Natural killer cell (primary cell): ENCODE results near the gene BRI3. TPM values are rescaled to one million over a fixed set of nuclear protein-coding genes. Genes with fewer than 3 reads are reported as not detected.

Experiments used
- ATAC-seq, 3 donors: fragments of 150-1000 bp in 2 of 3; fragments of 200-7000 bp in 1 of 3; cut with Tn5 transposase; 1 replicate in 1 of 3; 2 replicates in 2 of 3; pipeline ENCODE4 v1.10.0; 2021; ENCODE audit warnings: mild to moderate bottlenecking in 2 of 3, moderate library complexity in 2 of 3
- DNase-seq, 2 donors: peaks; one replicate each; pipeline versions ENCODE4 v3.0.0 to v3.0.0-alpha.2; 2013 to 2021; ENCODE audit warnings: mixed read lengths in 1 of 2
- H3K27ac ChIP-seq: one replicate; pipeline ENCODE4 v1.5.1; 2013; ENCODE audit warnings: mild to moderate bottlenecking, low read length
- H3K27me3 ChIP-seq: one replicate; pipeline ENCODE4 v1.6.1; 2013; ENCODE audit warnings: low read length; ENCODE audit not compliant: control insufficient read depth, insufficient read depth
- H3K36me3 ChIP-seq: one replicate; pipeline ENCODE4 v1.6.1; 2013; ENCODE audit warnings: low read length; ENCODE audit not compliant: control insufficient read depth, insufficient read depth
- H3K4me1 ChIP-seq: one replicate; pipeline ENCODE4 v1.6.1; 2013; ENCODE audit warnings: low read length; ENCODE audit not compliant: control insufficient read depth, insufficient read depth
- H3K4me3 ChIP-seq: one replicate; pipeline ENCODE4 v1.5.1; 2013; ENCODE audit warnings: low read length
- H3K9me3 ChIP-seq: one replicate; pipeline ENCODE4 v1.6.1; 2013; ENCODE audit warnings: low read length; ENCODE audit not compliant: control insufficient read depth, insufficient read depth
- H3K27ac Mint-ChIP-seq, 2 donors: one replicate each; pipeline ENCODE4 v1.8.0; 2022; ENCODE audit warnings: mild to moderate bottlenecking in 2 of 2, mixed read lengths in 2 of 2, moderate library complexity in 1 of 2
- H3K27me3 Mint-ChIP-seq, 2 donors: one replicate each; pipeline ENCODE4 v1.8.0; 2022; ENCODE audit warnings: low read depth in 2 of 2, mixed read lengths in 2 of 2
- H3K36me3 Mint-ChIP-seq: one replicate; pipeline ENCODE4 v1.8.0; 2022; ENCODE audit warnings: mixed read lengths
- H3K4me1 Mint-ChIP-seq, 2 donors: one replicate each; pipeline ENCODE4 v1.8.0; 2022; ENCODE audit warnings: mixed read lengths in 2 of 2
- H3K4me3 Mint-ChIP-seq: one replicate; pipeline ENCODE4 v1.8.0; 2022; ENCODE audit warnings: mild to moderate bottlenecking, moderate library complexity, mixed read lengths
- H3K9me3 Mint-ChIP-seq, 2 donors: one replicate each; pipeline ENCODE4 v1.8.0; 2022; ENCODE audit warnings: mixed read lengths in 2 of 2
- CTCF ChIP-seq: fragments of 200-600 bp; IDR thresholded peaks from one replicate; pipeline ENCODE4 v1.8.0; 2022; ENCODE audit warnings: antibody characterized with exemption
- WGBS: methylation state at CpG from one replicate; pipeline ENCODE4 v1.1.7; 2013; ENCODE audit warnings: missing lambda C conversion rate; ENCODE audit not compliant: insufficient coverage; 5-methylcytosine and 5-hydroxymethylcytosine counted together
- intact Hi-C: fragments of 100-400 bp; cut with micrococcal nuclease; formaldehyde crosslinking; loops from one replicate; pipeline ENCODE4 v1.14.2; 2022
- total RNA-seq, 4 donors: library from RNA; stranded (reverse); fragments of 120-200 nt in 1 of 4; gene quantifications; one replicate each; pipeline versions ENCODE4 v1.2.3 to v1.2.4, GENCODE V29; 2013 to 2022

Gene BRI3
- total RNA-seq, 3 donors from 2014 or later (not counting 1 experiment from before 2014, with no cell fraction given): 81.9 to 97.1 (median 90.0) TPM

- H3K36me3 ChIP-seq: no peaks in the 10 kb centered on the region
- H3K4me1 ChIP-seq: peaks cover 23% of the 10 kb centered on the region
- no peaks in the 10 kb centered on the region for H3K9me3 ChIP-seq
- intact Hi-C loops: no loop called here
- H3K27ac Mint-ChIP-seq: no peak overlapping the region
- H3K27me3 ChIP-seq: no peaks in the 10 kb centered on the region
- DNase-seq (no peak), ATAC-seq (no peak)
- TF ChIP-seq CTCF: no peak
- 96% methylated on average over 5 of the region's 5 CpGs for WGBS
- no peaks in the 10 kb centered on the region for H3K27me3 Mint-ChIP-seq
- H3K27ac ChIP-seq: no peak overlapping the region
- no peak overlapping the region for H3K4me3 Mint-ChIP-seq
- no peak overlapping the region for H3K4me3 ChIP-seq
- H3K9me3 Mint-ChIP-seq: no peaks in the 10 kb centered on the region
- no peaks in the 10 kb centered on the region for H3K36me3 Mint-ChIP-seq
- H3K4me1 Mint-ChIP-seq: peaks cover 12 to 15% of the 10 kb centered on the region in 2 donors
Measured at GRCh38 chr7:98278408-98278807, 3.1 kb upstream of the BRI3 start.

- H3K9me3 ChIP-seq: no peaks in the 10 kb centered on the region
- Mint-ChIP-seq H3K4me3 (no peak overlapping the region), H3K4me1 (peaks cover 12 to 19% of the 10 kb centered on the region in 2 donors), H3K27ac (no peak overlapping the region), H3K27me3 (no peaks in the 10 kb centered on the region), H3K9me3 (no peaks in the 10 kb centered on the region), H3K36me3 (no peaks in the 10 kb centered on the region)
- ATAC-seq (no peak), DNase-seq (no peak)
- no peak overlapping the region for H3K27ac ChIP-seq
- H3K4me3 ChIP-seq: no peak overlapping the region
- WGBS: 89% methylated on average over 4 of the region's 4 CpGs
- TF ChIP-seq CTCF: no peak
- H3K27me3 ChIP-seq: no peaks in the 10 kb centered on the region
- intact Hi-C loops: no loop called here
- H3K36me3 ChIP-seq: no peaks in the 10 kb centered on the region
- peaks cover 28% of the 10 kb centered on the region for H3K4me1 ChIP-seq
Measured at GRCh38 chr7:98278936-98279335, 2.5 kb upstream of the BRI3 start.

GRCh38 chr7:98280296-98280695, 1.2 kb upstream of the BRI3 start:
- Histone ChIP-seq H3K36me3 (no peaks in the 10 kb centered on the region), H3K27me3 (no peaks in the 10 kb centered on the region), H3K4me3 (no peak overlapping the region), H3K4me1 (peaks cover 42% of the 10 kb centered on the region), H3K27ac (no peak overlapping the region), H3K9me3 (no peaks in the 10 kb centered on the region)
- peak overlapping the region; percentile 74 to 81 for H3K27ac Mint-ChIP-seq
- no peaks in the 10 kb centered on the region for H3K36me3 Mint-ChIP-seq
- H3K9me3 Mint-ChIP-seq: no peaks in the 10 kb centered on the region
- peak overlapping the region; percentile 88 for H3K4me3 Mint-ChIP-seq
- H3K27me3 Mint-ChIP-seq: no peaks in the 10 kb centered on the region
- ATAC-seq (no peak), DNase-seq (no peak)
- intact Hi-C loops: loop anchor here (2.0 kb wide), 1 partner anchor 27 kb away; the partner anchor contains the start of gene TECPR1
- H3K4me1 Mint-ChIP-seq: peaks cover 22 to 32% of the 10 kb centered on the region in 2 donors
- no peak for TF ChIP-seq CTCF
- WGBS: 65% methylated on average over 7 of the region's 7 CpGs
